Central memory CD8-positive, alpha-beta T cell (primary cell): ENCODE results near the gene ATP5PO.

Experiments
- ATAC-seq: fragments of 150-1000 bp; cut with Tn5 transposase; replicated peaks from 2 replicates; pipeline ENCODE4 v1.10.0; 2022; ENCODE audit warnings: mild to moderate bottlenecking, moderate FRiP score, moderate number of reproducible peaks; ENCODE audit not compliant: poor library complexity, severe bottlenecking; ENCODE audit errors: extremely low read depth
- DNase-seq, 2 donors: peaks; one replicate each; pipeline ENCODE4 v3.0.0; 2021; ENCODE audit warnings: low spot score in 2 of 2
- H3K27ac Mint-ChIP-seq: one replicate; pipeline ENCODE4 v1.8.0; 2022; ENCODE audit warnings: low read depth, mild to moderate bottlenecking, moderate library complexity, mixed read lengths
- H3K27me3 Mint-ChIP-seq: one replicate; pipeline ENCODE4 v1.8.0; 2022; ENCODE audit warnings: mixed read lengths
- H3K36me3 Mint-ChIP-seq: one replicate; pipeline ENCODE4 v1.8.0; 2022; ENCODE audit warnings: mild to moderate bottlenecking, moderate library complexity, mixed read lengths; ENCODE audit not compliant: insufficient read depth
- H3K4me1 Mint-ChIP-seq: one replicate; pipeline ENCODE4 v1.8.0; 2022; ENCODE audit warnings: mixed read lengths
- H3K4me3 Mint-ChIP-seq: one replicate; pipeline ENCODE4 v1.8.0; 2022; ENCODE audit warnings: mild to moderate bottlenecking, moderate library complexity, mixed read lengths
- H3K9me3 Mint-ChIP-seq: one replicate; pipeline ENCODE4 v1.8.0; 2022; ENCODE audit warnings: mixed read lengths

ATP5PO gene

GRCh38 chr21:33886321-33886720 is 29.3 kb downstream of the ATP5PO start:
- no peaks in the 10 kb centered on the region for H3K9me3 Mint-ChIP-seq
- ATAC-seq = no peak
- peaks cover 28% of the 10 kb centered on the region for H3K27me3 Mint-ChIP-seq
- no peaks in the 10 kb centered on the region for H3K36me3 Mint-ChIP-seq
- no peak overlapping the region for H3K4me3 Mint-ChIP-seq
- DNase-seq = no peak
- no peaks in the 10 kb centered on the region for H3K4me1 Mint-ChIP-seq
- H3K27ac Mint-ChIP-seq = no peak overlapping the region

- H3K9me3 Mint-ChIP-seq = no peaks in the 10 kb centered on the region
- H3K4me3 Mint-ChIP-seq = no peak overlapping the region
Observed at GRCh38 chr21:33885172-33885514, 30.5 kb downstream of the ATP5PO start.

GRCh38 chr21:33884376-33885171 is 31.0 kb downstream of the ATP5PO start:
- H3K27ac Mint-ChIP-seq = no peak overlapping the region
- H3K36me3 Mint-ChIP-seq = no peaks in the 10 kb centered on the region
- ATAC-seq = no peak
- H3K27me3 Mint-ChIP-seq = peaks cover 19% of the 10 kb centered on the region
- no peaks in the 10 kb centered on the region for H3K9me3 Mint-ChIP-seq
- no peak for DNase-seq
- no peak overlapping the region for H3K4me3 Mint-ChIP-seq
- no peaks in the 10 kb centered on the region for H3K4me1 Mint-ChIP-seq

More at GRCh38 chr21:33885172-33885514, 30.5 kb downstream of the ATP5PO start:
- DNase-seq (no peak), ATAC-seq (no peak)
- no peaks in the 10 kb centered on the region for H3K4me1 Mint-ChIP-seq
- no peak overlapping the region for H3K27ac Mint-ChIP-seq
- no peaks in the 10 kb centered on the region for H3K36me3 Mint-ChIP-seq
- peaks cover 19% of the 10 kb centered on the region for H3K27me3 Mint-ChIP-seq

- Mint-ChIP-seq H3K27ac (no peak overlapping the region), H3K27me3 (peaks cover 19% of the 10 kb centered on the region), H3K36me3 (no peaks in the 10 kb centered on the region), H3K9me3 (no peaks in the 10 kb centered on the region), H3K4me1 (no peaks in the 10 kb centered on the region), H3K4me3 (no peak overlapping the region)
- ATAC-seq = no peak
- DNase-seq = no peak
Observed at GRCh38 chr21:33883118-33883517, 32.5 kb downstream of the ATP5PO start.

- Mint-ChIP-seq H3K27ac (no peak overlapping the region), H3K4me1 (no peaks in the 10 kb centered on the region), H3K9me3 (no peaks in the 10 kb centered on the region), H3K27me3 (peaks cover 29% of the 10 kb centered on the region), H3K36me3 (no peaks in the 10 kb centered on the region), H3K4me3 (no peak overlapping the region)
- DNase-seq (no peak), ATAC-seq (no peak)
Observed at GRCh38 chr21:33881689-33882440, 33.7 kb downstream of the ATP5PO start.

GRCh38 chr21:33880626-33881025 is 35.0 kb downstream of the ATP5PO start:
- Mint-ChIP-seq H3K4me3 (no peak overlapping the region), H3K27ac (no peak overlapping the region), H3K36me3 (no peaks in the 10 kb centered on the region), H3K27me3 (peaks cover 38% of the 10 kb centered on the region), H3K9me3 (no peaks in the 10 kb centered on the region), H3K4me1 (no peaks in the 10 kb centered on the region)
- no peak for ATAC-seq
- DNase-seq = no peak

- no peak overlapping the region for H3K27ac Mint-ChIP-seq
- H3K9me3 Mint-ChIP-seq = no peaks in the 10 kb centered on the region
- ATAC-seq (no peak), DNase-seq (no peak)
- H3K4me1 Mint-ChIP-seq = no peaks in the 10 kb centered on the region
- peaks cover 25% of the 10 kb centered on the region for H3K27me3 Mint-ChIP-seq
- no peak overlapping the region for H3K4me3 Mint-ChIP-seq
- H3K36me3 Mint-ChIP-seq = no peaks in the 10 kb centered on the region
Observed at GRCh38 chr21:33878824-33879223, 36.8 kb downstream of the ATP5PO start.

GRCh38 chr21:33875026-33875695 is 40.4 kb downstream of the ATP5PO start:
- Mint-ChIP-seq H3K27me3 (peaks cover 36% of the 10 kb centered on the region), H3K9me3 (no peaks in the 10 kb centered on the region), H3K36me3 (no peaks in the 10 kb centered on the region), H3K4me1 (no peaks in the 10 kb centered on the region), H3K4me3 (no peak overlapping the region), H3K27ac (no peak overlapping the region)
- no peak for DNase-seq
- no peak for ATAC-seq

- H3K4me3 Mint-ChIP-seq = no peak overlapping the region
- ATAC-seq (no peak), DNase-seq (no peak)
- no peak overlapping the region for H3K27ac Mint-ChIP-seq
- H3K4me1 Mint-ChIP-seq = no peaks in the 10 kb centered on the region
- no peaks in the 10 kb centered on the region for H3K9me3 Mint-ChIP-seq
- H3K27me3 Mint-ChIP-seq = peaks cover 36% of the 10 kb centered on the region
- H3K36me3 Mint-ChIP-seq = no peaks in the 10 kb centered on the region
Observed at GRCh38 chr21:33874161-33874560, 41.4 kb downstream of the ATP5PO start.

GRCh38 chr21:33872881-33873515 is 42.6 kb downstream of the ATP5PO start:
- Mint-ChIP-seq H3K4me3 (no peak overlapping the region), H3K4me1 (no peaks in the 10 kb centered on the region)
- ATAC-seq = no peak

GRCh38 chr21:33871171-33871570 is 44.4 kb downstream of the ATP5PO start:
- H3K27ac Mint-ChIP-seq = no peak overlapping the region
- no peak overlapping the region for H3K4me3 Mint-ChIP-seq
- H3K4me1 Mint-ChIP-seq = no peaks in the 10 kb centered on the region
- no peak for DNase-seq
- no peaks in the 10 kb centered on the region for H3K36me3 Mint-ChIP-seq
- H3K27me3 Mint-ChIP-seq = peaks cover 19% of the 10 kb centered on the region
- no peaks in the 10 kb centered on the region for H3K9me3 Mint-ChIP-seq
- no peak for ATAC-seq

More at GRCh38 chr21:33872881-33873515, 42.6 kb downstream of the ATP5PO start:
- no peak for DNase-seq
- H3K9me3 Mint-ChIP-seq = no peaks in the 10 kb centered on the region
- H3K27me3 Mint-ChIP-seq = peaks cover 36% of the 10 kb centered on the region
- H3K36me3 Mint-ChIP-seq = no peaks in the 10 kb centered on the region
- H3K27ac Mint-ChIP-seq = no peak overlapping the region

- Mint-ChIP-seq H3K4me1 (no peaks in the 10 kb centered on the region), H3K36me3 (no peaks in the 10 kb centered on the region), H3K9me3 (no peaks in the 10 kb centered on the region), H3K4me3 (no peak overlapping the region), H3K27ac (no peak overlapping the region), H3K27me3 (peaks cover 15% of the 10 kb centered on the region)
- ATAC-seq = no peak
- DNase-seq = no peak
Observed at GRCh38 chr21:33870768-33871167, 44.8 kb downstream of the ATP5PO start.
